Mucosa of descending colon (tissue), 3 donors: Measurements from ENCODE around the gene AKIRIN2. TPM values are rescaled to one million over a fixed set of nuclear protein-coding genes. Genes with fewer than 3 reads are reported as not detected.
"Not testable (repeated sequence)": the region's sequence is repeated elsewhere in the genome, so short reads cannot be mapped to it uniquely, and the experiment has no call there.

Experiments used
- ATAC-seq: fragments of 200-7000 bp; cut with Tn5 transposase; one replicate; pipeline ENCODE4 v1.9.1; 2020; ENCODE audit warnings: mild to moderate bottlenecking, moderate library complexity
- DNase-seq, 3 donors: peaks; one replicate each; pipeline ENCODE4 v3.0.0-alpha.2; 2020
- H3K36me3 ChIP-seq: fragments of 200-600 bp; one replicate; pipeline ENCODE4 v1.8.0; 2021; ENCODE audit warnings: low read depth, mild to moderate bottlenecking
- H3K4me1 ChIP-seq: fragments of 200-600 bp; one replicate; pipeline ENCODE4 v1.8.0; 2021; ENCODE audit warnings: low read depth, mild to moderate bottlenecking
- H3K4me3 ChIP-seq: fragments of 200-600 bp; one replicate; pipeline ENCODE4 v1.8.0; 2021; ENCODE audit warnings: mild to moderate bottlenecking
- H3K9me3 ChIP-seq: fragments of 200-600 bp; one replicate; pipeline ENCODE4 v1.8.0; 2021; ENCODE audit warnings: mild to moderate bottlenecking
- CTCF ChIP-seq: fragments of 200-600 bp; IDR thresholded peaks from one replicate; pipeline ENCODE4 v1.8.0; 2022; ENCODE audit warnings: antibody characterized with exemption, mild to moderate bottlenecking
- intact Hi-C, 2 donors: fragments of 100-400 bp; cut with DNase I in 1 of 2; cut with micrococcal nuclease in 1 of 2; formaldehyde crosslinking; loops; one replicate each; pipeline versions ENCODE4 v1.11.0 to v1.11.1; 2022; cut with DNase I, micrococcal nuclease
- total RNA-seq, 3 donors: library from RNA; stranded (reverse); fragmentation: NEBNext Ultra II Directional in 2 of 3; extraction: Animal tissue kit (Norgen Biotek cat#: 25700) in 2 of 3; gene quantifications; one replicate each; pipeline versions ENCODE4 v1.2.1 to v1.2.4, GENCODE V29; 2021 to 2023
- donor health status: DM: no; HTN: no; CAD: no; lungs with moderate emphysema.
- donor health status: DM: no; HTN: no; CAD: no.
- donor health status: DM: no; HTN: yes; CAD: no.

The AKIRIN2 gene
- total RNA-seq, 3 donors from 2014 or later, result 32.3 to 41.0 (median 33.2) TPM

- no peaks in the 10 kb centered on the region for H3K9me3 ChIP-seq
- peaks cover 33% of the 10 kb centered on the region for H3K4me1 ChIP-seq
- no peak for ATAC-seq
- no peak for DNase-seq
- no peak for TF ChIP-seq CTCF
- H3K4me3 ChIP-seq, result no peak overlapping the region
- peaks cover 3% of the 10 kb centered on the region for H3K36me3 ChIP-seq
- intact Hi-C loops, result no loop called here
Observed at GRCh38 chr6:87697581-87698546, 4.2 kb downstream of the AKIRIN2 start.

- H3K4me1 ChIP-seq, result peaks cover 33% of the 10 kb centered on the region
Observed at GRCh38 chr6:87696817-87697216, 5.2 kb downstream of the AKIRIN2 start.

GRCh38 chr6:87692086-87692485 lies 9.9 kb downstream of the AKIRIN2 start:
- Histone ChIP-seq H3K36me3 (no peaks in the 10 kb centered on the region), H3K4me3 (no peak overlapping the region), H3K4me1 (peaks cover 8% of the 10 kb centered on the region), H3K9me3 (no peaks in the 10 kb centered on the region)
- intact Hi-C loops, result no loop called here
- no peak for DNase-seq
- no peak for TF ChIP-seq CTCF
- no peak for ATAC-seq

More at GRCh38 chr6:87696817-87697216, 5.2 kb downstream of the AKIRIN2 start:
- intact Hi-C loops, DNase-seq, H3K36me3 ChIP-seq, H3K4me3 ChIP-seq, ATAC-seq, H3K9me3 ChIP-seq: not testable (repeated sequence)

GRCh38 chr6:87690441-87690840 lies 11.6 kb downstream of the AKIRIN2 start:
- no peak overlapping the region for H3K4me3 ChIP-seq
- no peaks in the 10 kb centered on the region for H3K9me3 ChIP-seq
- no peak for ATAC-seq
- no peak for DNase-seq
- H3K4me1 ChIP-seq, result peaks cover 18% of the 10 kb centered on the region
- intact Hi-C loops, result no loop called here
- H3K36me3 ChIP-seq, result no peaks in the 10 kb centered on the region
- TF ChIP-seq CTCF, result no peak

GRCh38 chr6:87687893-87688292 lies 14.1 kb downstream of the AKIRIN2 start:
- H3K36me3 ChIP-seq, intact Hi-C loops, DNase-seq, H3K9me3 ChIP-seq, H3K4me3 ChIP-seq, ATAC-seq: not testable (repeated sequence)
- H3K4me1 ChIP-seq, result peaks cover 13% of the 10 kb centered on the region

GRCh38 chr6:87687296-87687695 lies 14.7 kb downstream of the AKIRIN2 start:
- no peaks in the 10 kb centered on the region for H3K9me3 ChIP-seq
- peaks cover 13% of the 10 kb centered on the region for H3K4me1 ChIP-seq
- no peak overlapping the region for H3K4me3 ChIP-seq
- H3K36me3 ChIP-seq, result no peaks in the 10 kb centered on the region
- intact Hi-C loops, result no loop called here
- DNase-seq, result no peak
- no peak for ATAC-seq
- no peak for TF ChIP-seq CTCF

GRCh38 chr6:87686636-87687205 lies 15.3 kb downstream of the AKIRIN2 start:
- intact Hi-C loops, ATAC-seq, H3K4me3 ChIP-seq, H3K9me3 ChIP-seq, DNase-seq, H3K36me3 ChIP-seq: not testable (repeated sequence)
- H3K4me1 ChIP-seq, result peaks cover 13% of the 10 kb centered on the region
